K562 (cell line): ENCODE results near the gene KIF20B. TPM values are rescaled to one million over a fixed set of nuclear protein-coding genes. Genes with fewer than 3 reads are reported as not detected.
A peak's percentile ranks its signal among the peaks of the same experiment; 100 is the strongest.

Source experiments
- ATAC-seq: fragments of 200-7000 bp; cut with Tn5 transposase; 3 replicates; pipeline ENCODE4 v1.9.1; 2020; ENCODE audit warnings: moderate library complexity
- BruUV-seq: library from RNA; stranded (reverse); fragments of 400-500 nt; replicated peaks from 2 replicates; lab custom pipeline; 2021; lab: Mats Ljungman, UMichigan
- CTCF ChIA-PET: fragments of 300-600 bp; formaldehyde crosslinking; extraction: SDS; loops from one replicate; lab custom pipeline; 2021; ENCODE audit warnings: low intra/inter-chr PET ratio; lab: Yijun Ruan, JAX
- POLR2A ChIA-PET: fragments of 300-600, 350-650 bp; sonication (Branson Sonifier 250); formaldehyde crosslinking; extraction: SDS; loops from one replicate; lab custom pipeline; 2021; ENCODE audit warnings: antibody characterized with exemption, inconsistent platforms; lab: Yijun Ruan, JAX
- DNase-seq, 4 experiments: peaks; one replicate each; pipeline versions ENCODE4 v3.0.0 to v3.0.0-alpha.2; 2011 to 2018; ENCODE audit warnings: low spot score in 3 of 4, mixed read lengths in 3 of 4; ENCODE audit errors: extremely low read depth in 1 of 4
- FAIRE-seq: peaks from 2 replicates; lab custom pipeline; 2011; peaks lifted over from hg19 to GRCh38; lab: Jason Lieb, UNC
- H2AFZ ChIP-seq: 2 replicates; pipeline ENCODE4 v1.6.0; 2011; ENCODE audit warnings: low read depth, low read length, control low read depth, inconsistent platforms
- H3K27ac ChIP-seq: fragments of 200-600 bp; 3 replicates; pipeline ENCODE4 v1.8.0; 2011; ENCODE audit warnings: low read depth, mild to moderate bottlenecking, control low read depth, inconsistent platforms, low read length, moderate library complexity, mixed read lengths; ENCODE audit errors: extremely low read depth
- H3K27me3 ChIP-seq, 2 experiments: fragments of 300-600 bp in 1 of 2; 2 replicates in 1 of 2; 3 replicates in 1 of 2; pipeline versions ENCODE4 v1.6.0 to v1.8.0; 2011; ENCODE audit warnings: inconsistent platforms in 2 of 2, low read length in 2 of 2, mild to moderate bottlenecking in 1 of 2, mixed read lengths in 1 of 2, moderate library complexity in 1 of 2; ENCODE audit not compliant: control insufficient read depth in 2 of 2, insufficient read depth in 2 of 2
- H3K36me3 ChIP-seq: fragments of 300-600 bp; 3 replicates; pipeline ENCODE4 v1.8.0; 2011; ENCODE audit warnings: mild to moderate bottlenecking, low read length, inconsistent platforms; ENCODE audit not compliant: control insufficient read depth, insufficient read depth
- H3K4me1 ChIP-seq, 2 experiments: fragments of 200-600 bp in 1 of 2; replicated peaks in 1 of 2; 2 replicates in 1 of 2; 3 replicates in 1 of 2; pipeline versions ENCODE4 v1.5.1 to v1.8.0; 2011; ENCODE audit warnings: inconsistent platforms in 2 of 2, low read length in 2 of 2, mild to moderate bottlenecking in 1 of 2, mixed read lengths in 1 of 2, moderate library complexity in 1 of 2; ENCODE audit not compliant: control insufficient read depth in 2 of 2, insufficient read depth in 2 of 2
- H3K4me2 ChIP-seq: 2 replicates; pipeline ENCODE4 v1.6.1; 2011; ENCODE audit warnings: low read length, control low read depth, inconsistent platforms, mixed read lengths; ENCODE audit not compliant: insufficient read depth
- H3K4me3 ChIP-seq: fragments of 200-600 bp; sonication (generic), shearing (Covaris generic); 2 replicates; pipeline ENCODE4 v1.5.1; 2016; ENCODE audit warnings: control low read depth, inconsistent platforms
- H3K79me2 ChIP-seq: fragments of 200-600 bp; 3 replicates; pipeline ENCODE4 v1.8.0; 2011; ENCODE audit warnings: low read length, inconsistent platforms; ENCODE audit not compliant: control insufficient read depth, insufficient read depth
- H3K9ac ChIP-seq, 2 experiments: 2 replicates each; pipeline versions ENCODE4 v1.6.0 to v1.6.1; 2011; ENCODE audit warnings: low read depth in 2 of 2, low read length in 2 of 2, control low read depth in 1 of 2, inconsistent platforms in 1 of 2, mild to moderate bottlenecking in 1 of 2, mixed read lengths in 1 of 2; ENCODE audit not compliant: insufficient read depth in 1 of 2
- H3K9me1 ChIP-seq: one replicate; pipeline ENCODE4 v1.6.0; 2011; ENCODE audit warnings: inconsistent platforms, mild to moderate bottlenecking, low read length, moderate library complexity; ENCODE audit not compliant: control insufficient read depth, insufficient read depth
- H3K9me3 ChIP-seq: replicated peaks from 2 replicates; pipeline ENCODE4 v1.5.1; 2011; ENCODE audit warnings: low read depth, low read length, inconsistent platforms; ENCODE audit not compliant: control insufficient read depth, insufficient read depth
- H4K20me1 ChIP-seq: replicated peaks from 2 replicates; pipeline ENCODE4 v1.6.1; 2011; ENCODE audit warnings: low read length, inconsistent platforms, mixed read lengths; ENCODE audit not compliant: control insufficient read depth, insufficient read depth
- CBFA2T3 ChIP-seq: fragments of 450-650 bp; IDR thresholded peaks from 2 replicates; pipeline ENCODE4 v1.6.1; 2017
- CTBP1 ChIP-seq: fragments of 450-650 bp; IDR thresholded peaks from 2 replicates; pipeline ENCODE4 v1.6.1; 2016; ENCODE audit warnings: borderline replicate concordance
- EP400 ChIP-seq: fragments of 450-650 bp; IDR thresholded peaks from 2 replicates; pipeline ENCODE4 v1.6.1; 2017; ENCODE audit warnings: antibody characterized with exemption, mild to moderate bottlenecking, moderate library complexity
- FOS ChIP-seq: IDR thresholded peaks from 3 replicates; pipeline ENCODE4 v1.6.1; 2011; ENCODE audit not compliant: insufficient read length; ENCODE audit errors: extremely low read depth
- RFX7 ChIP-seq: fragments of 250-450 bp; sonication (Bioruptor Pico); IDR thresholded peaks from 2 replicates; pipeline ENCODE4 v1.5.1; 2021; ENCODE audit warnings: mild to moderate bottlenecking
- SREBF2 ChIP-seq: sonication (generic); formaldehyde crosslinking; IDR thresholded peaks from 2 replicates; pipeline ENCODE4 v1.4.0; 2020; ENCODE audit warnings: mild to moderate bottlenecking, missing genetic modification reagents
- SRSF1 ChIP-seq: fragments of 200-400 bp; formaldehyde crosslinking; IDR thresholded peaks from 2 replicates; pipeline ENCODE4 v1.6.1; 2017; ENCODE audit warnings: mild to moderate bottlenecking, low read depth, low read length, moderate library complexity
- SRSF7 ChIP-seq: fragments of 200-400 bp; formaldehyde crosslinking; optimal IDR thresholded peaks from 2 replicates; pipeline ENCODE3; 2017; ENCODE audit warnings: mild to moderate bottlenecking, low read depth, low read length
- WGBS: fragments of 100-300 bp; shearing (Covaris generic); methylation state at CpG from one replicate; pipeline ENCODE4 v1.1.6; 2016; ENCODE audit warnings: low coverage, mixed read lengths; ENCODE audit not compliant: insufficient coverage; ENCODE audit errors: missing lambda C conversion rate; 5-methylcytosine and 5-hydroxymethylcytosine counted together
- in situ Hi-C: fragments of 300-500 bp; cut with MboI; formaldehyde crosslinking; loops from 4 replicates; pipeline ENCODE4 v1.15.0; 2018; ENCODE audit warnings: inconsistent platforms, mixed read lengths
- intact Hi-C: fragments of 100-400 bp; cut with micrococcal nuclease; formaldehyde crosslinking; loops from 2 replicates; pipeline ENCODE4 v1.14.2; 2022
- polyA plus RNA-seq, 8 experiments: library from polyadenylated mRNA; depleted of rRNA in 4 of 8; stranded (reverse) in 5 of 8; unstranded in 3 of 8; fragments of >200 nt; fragmentation: Nextera tagmentation in 2 of 8; fragmentation: Illumina TruSeq in 1 of 8; extraction: Ambion mirVana in 2 of 8; extraction: Trizol in 1 of 8; gene quantifications; 2 replicates each; pipeline versions ENCODE4 v1.2.1 to v1.2.3, GENCODE V29; 2011 to 2014; ENCODE audit warnings: inconsistent platforms in 1 of 8, missing spikeins in 1 of 8
- total RNA-seq, 7 experiments: library from RNA; depleted of rRNA in 6 of 7; stranded (reverse); fragments of >200 nt in 6 of 7; fragmentation: Illumina TruSeq in 2 of 7; extraction: Trizol in 2 of 7; gene quantifications; 2 replicates each; pipeline versions ENCODE4 v1.2.1 to v1.2.3, GENCODE V29; 2011 to 2021; ENCODE audit warnings: low replicate concordance in 1 of 7
- TF ChIP-seq, protein P1 (sequence below): fragments of 250-450 bp; sonication (Bioruptor Pico); IDR thresholded peaks from 2 replicates; pipeline ENCODE4 v1.8.0; 2022; ENCODE audit warnings: inconsistent platforms, mild to moderate bottlenecking, moderate library complexity, borderline replicate concordance
- TF ChIP-seq, protein P2 (sequence below), 2 experiments: IDR thresholded peaks; 2 replicates each; pipeline ENCODE4 v1.6.1; 2012; ENCODE audit warnings: improper control_type of control experiment in 2 of 2, low read depth in 2 of 2, low read length in 2 of 2, borderline replicate concordance in 1 of 2
- TF ChIP-seq, protein P3 (sequence below): fragments of 450-650 bp; IDR thresholded peaks from 2 replicates; pipeline ENCODE4 v1.6.1; 2016
- TF ChIP-seq, protein P4 (sequence below): fragments of 450-650 bp; IDR thresholded peaks from 2 replicates; pipeline ENCODE4 v1.6.1; 2014; ENCODE audit warnings: low read depth, mild to moderate bottlenecking, moderate library complexity, borderline replicate concordance

Gene KIF20B
- total and polyA plus RNA-seq, 9 of the 15 experiments (the other 6 are each of a cell fraction or from before 2014, with no cell fraction given) = 18.6 to 56.5 (median 32.9) TPM

DNA sequence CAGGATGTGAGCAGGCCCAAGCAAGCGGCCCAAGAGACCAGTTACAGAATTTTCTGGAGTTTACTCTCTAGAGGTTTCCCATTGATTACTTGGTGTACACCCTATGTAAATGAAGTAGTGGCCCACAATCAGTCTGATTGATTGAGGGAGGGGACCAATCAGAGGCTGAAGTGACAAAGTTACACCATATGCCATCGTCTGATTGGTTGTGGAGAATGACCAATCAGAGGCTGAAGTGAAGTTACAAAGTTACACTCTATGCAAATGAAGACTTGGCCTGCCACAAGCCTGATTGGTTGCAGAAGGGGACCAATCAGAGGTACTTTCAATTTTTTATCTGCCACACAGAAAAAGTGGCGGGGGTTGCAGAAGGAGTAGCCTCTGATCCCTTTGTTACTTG, 83.7 kb downstream of the KIF20B start:
- FAIRE-seq = peak; percentile 63
- no peak overlapping the region for H3K27ac ChIP-seq
- no peaks in the 10 kb centered on the region; a peak in 2 of 5 replicates for H3K4me1 ChIP-seq
- H3K27me3 ChIP-seq = no peaks in the 10 kb centered on the region
- peak; percentile 85 for ATAC-seq
- H4K20me1 ChIP-seq = no peaks in the 10 kb centered on the region
- intact Hi-C loops = no loop called here
- POLR2A ChIA-PET = no interaction called here
- no peak for TF ChIP-seq SRSF1
- TF ChIP-seq, protein P1, sequence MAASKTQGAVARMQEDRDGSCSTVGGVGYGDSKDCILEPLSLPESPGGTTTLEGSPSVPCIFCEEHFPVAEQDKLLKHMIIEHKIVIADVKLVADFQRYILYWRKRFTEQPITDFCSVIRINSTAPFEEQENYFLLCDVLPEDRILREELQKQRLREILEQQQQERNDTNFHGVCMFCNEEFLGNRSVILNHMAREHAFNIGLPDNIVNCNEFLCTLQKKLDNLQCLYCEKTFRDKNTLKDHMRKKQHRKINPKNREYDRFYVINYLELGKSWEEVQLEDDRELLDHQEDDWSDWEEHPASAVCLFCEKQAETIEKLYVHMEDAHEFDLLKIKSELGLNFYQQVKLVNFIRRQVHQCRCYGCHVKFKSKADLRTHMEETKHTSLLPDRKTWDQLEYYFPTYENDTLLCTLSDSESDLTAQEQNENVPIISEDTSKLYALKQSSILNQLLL (CRISPR knock-in tag) = no peak
- no peak for TF ChIP-seq EP400
- no peak for TF ChIP-seq CTBP1
- TF ChIP-seq, protein P2, sequence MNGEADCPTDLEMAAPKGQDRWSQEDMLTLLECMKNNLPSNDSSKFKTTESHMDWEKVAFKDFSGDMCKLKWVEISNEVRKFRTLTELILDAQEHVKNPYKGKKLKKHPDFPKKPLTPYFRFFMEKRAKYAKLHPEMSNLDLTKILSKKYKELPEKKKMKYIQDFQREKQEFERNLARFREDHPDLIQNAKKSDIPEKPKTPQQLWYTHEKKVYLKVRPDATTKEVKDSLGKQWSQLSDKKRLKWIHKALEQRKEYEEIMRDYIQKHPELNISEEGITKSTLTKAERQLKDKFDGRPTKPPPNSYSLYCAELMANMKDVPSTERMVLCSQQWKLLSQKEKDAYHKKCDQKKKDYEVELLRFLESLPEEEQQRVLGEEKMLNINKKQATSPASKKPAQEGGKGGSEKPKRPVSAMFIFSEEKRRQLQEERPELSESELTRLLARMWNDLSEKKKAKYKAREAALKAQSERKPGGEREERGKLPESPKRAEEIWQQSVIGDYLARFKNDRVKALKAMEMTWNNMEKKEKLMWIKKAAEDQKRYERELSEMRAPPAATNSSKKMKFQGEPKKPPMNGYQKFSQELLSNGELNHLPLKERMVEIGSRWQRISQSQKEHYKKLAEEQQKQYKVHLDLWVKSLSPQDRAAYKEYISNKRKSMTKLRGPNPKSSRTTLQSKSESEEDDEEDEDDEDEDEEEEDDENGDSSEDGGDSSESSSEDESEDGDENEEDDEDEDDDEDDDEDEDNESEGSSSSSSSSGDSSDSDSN (IDR thresholded peaks at IDR 0.05; ENCODE audit: borderline replicate concordance in 1 of 2, low read depth in 2 of 2, low read length in 2 of 2) = no peak
- no peak for TF ChIP-seq CBFA2T3
- TF ChIP-seq, protein P3, sequence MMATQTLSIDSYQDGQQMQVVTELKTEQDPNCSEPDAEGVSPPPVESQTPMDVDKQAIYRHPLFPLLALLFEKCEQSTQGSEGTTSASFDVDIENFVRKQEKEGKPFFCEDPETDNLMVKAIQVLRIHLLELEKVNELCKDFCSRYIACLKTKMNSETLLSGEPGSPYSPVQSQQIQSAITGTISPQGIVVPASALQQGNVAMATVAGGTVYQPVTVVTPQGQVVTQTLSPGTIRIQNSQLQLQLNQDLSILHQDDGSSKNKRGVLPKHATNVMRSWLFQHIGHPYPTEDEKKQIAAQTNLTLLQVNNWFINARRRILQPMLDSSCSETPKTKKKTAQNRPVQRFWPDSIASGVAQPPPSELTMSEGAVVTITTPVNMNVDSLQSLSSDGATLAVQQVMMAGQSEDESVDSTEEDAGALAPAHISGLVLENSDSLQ = peak; percentile 91
- TF ChIP-seq FOS = peak; percentile 29
- TF ChIP-seq RFX7 (CRISPR knock-in tag) = no peak
- TF ChIP-seq SRSF7 = no peak
- TF ChIP-seq SREBF2 (CRISPR knock-in tag) = no peak
- TF ChIP-seq, protein P4, sequence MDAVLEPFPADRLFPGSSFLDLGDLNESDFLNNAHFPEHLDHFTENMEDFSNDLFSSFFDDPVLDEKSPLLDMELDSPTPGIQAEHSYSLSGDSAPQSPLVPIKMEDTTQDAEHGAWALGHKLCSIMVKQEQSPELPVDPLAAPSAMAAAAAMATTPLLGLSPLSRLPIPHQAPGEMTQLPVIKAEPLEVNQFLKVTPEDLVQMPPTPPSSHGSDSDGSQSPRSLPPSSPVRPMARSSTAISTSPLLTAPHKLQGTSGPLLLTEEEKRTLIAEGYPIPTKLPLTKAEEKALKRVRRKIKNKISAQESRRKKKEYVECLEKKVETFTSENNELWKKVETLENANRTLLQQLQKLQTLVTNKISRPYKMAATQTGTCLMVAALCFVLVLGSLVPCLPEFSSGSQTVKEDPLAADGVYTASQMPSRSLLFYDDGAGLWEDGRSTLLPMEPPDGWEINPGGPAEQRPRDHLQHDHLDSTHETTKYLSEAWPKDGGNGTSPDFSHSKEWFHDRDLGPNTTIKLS = no peak
- H2AFZ ChIP-seq = no peak overlapping the region
- no peak overlapping the region for H3K4me2 ChIP-seq
- no peaks in the 10 kb centered on the region for H3K9me1 ChIP-seq
- in situ Hi-C loops = no loop called here
- no peaks in the 10 kb centered on the region for H3K9me3 ChIP-seq
- CTCF ChIA-PET = no interaction called here
- no peak overlapping the region for H3K9ac ChIP-seq
- no peak overlapping the region for H3K4me3 ChIP-seq
- DNase-seq = peak; percentile 11 to 32 (median 22)
- H3K36me3 ChIP-seq = peaks cover 8% of the 10 kb centered on the region; the same call in 2 of the 3 replicates
- no peaks in the 10 kb centered on the region for H3K79me2 ChIP-seq
- 62% methylated on average over 3 of the region's 3 CpGs for WGBS
- BruUV-seq = no TSS peak
